IMR-90 (cell line): Measurements from ENCODE around the gene PMM1.

Experiments
- BHLHE40 ChIP-seq: fragments of 150-350 bp; IDR thresholded peaks from 2 replicates; pipeline ENCODE4 v1.6.1; 2016; ENCODE audit warnings: mild to moderate bottlenecking, low read depth, low read length
- CHD1 ChIP-seq: IDR thresholded peaks from 2 replicates; pipeline ENCODE4 v1.6.1; 2012; ENCODE audit warnings: low read depth, low read length, improper control_type of control experiment
- CTCF ChIP-seq: conservative IDR thresholded peaks from 2 replicates; pipeline ENCODE4 v1.5.1; 2012; ENCODE audit warnings: mild to moderate bottlenecking, low read depth, low read length, improper control_type of control experiment
- FOS ChIP-seq: fragments of 150-350 bp; IDR thresholded peaks from 2 replicates; pipeline ENCODE4 v1.6.1; 2016; ENCODE audit warnings: low read depth, low read length
- MXI1 ChIP-seq: IDR thresholded peaks from 2 replicates; pipeline ENCODE4 v1.6.1; 2012; ENCODE audit warnings: low read depth, mild to moderate bottlenecking, low read length, moderate library complexity, borderline replicate concordance
- NFE2L2 ChIP-seq: fragments of 150-350 bp; IDR thresholded peaks from 2 replicates; pipeline ENCODE4 v1.6.1; 2016; ENCODE audit warnings: low read depth, mild to moderate bottlenecking, low read length
- POLR2A ChIP-seq: IDR thresholded peaks from 2 replicates; pipeline ENCODE4 v1.6.1; 2012; ENCODE audit warnings: mild to moderate bottlenecking, low read depth, low read length
- RAD21 ChIP-seq: IDR thresholded peaks from 2 replicates; pipeline ENCODE4 v1.6.1; 2012; ENCODE audit warnings: low read length, improper control_type of control experiment
- RCOR1 ChIP-seq: IDR thresholded peaks from 2 replicates; pipeline ENCODE4 v1.6.1; 2012; ENCODE audit warnings: mild to moderate bottlenecking, low read length, improper control_type of control experiment; ENCODE audit not compliant: insufficient replicate concordance
- RFX5 ChIP-seq: IDR thresholded peaks from 2 replicates; pipeline ENCODE4 v1.8.0; 2012; ENCODE audit warnings: low read depth, mild to moderate bottlenecking, low read length, moderate library complexity
- SMC3 ChIP-seq: fragments of 150-350 bp; IDR thresholded peaks from 2 replicates; pipeline ENCODE4 v1.6.1; 2016; ENCODE audit warnings: low read depth, mild to moderate bottlenecking, antibody characterized with exemption, low read length, moderate library complexity
- USF2 ChIP-seq: fragments of 150-350 bp; IDR thresholded peaks from 2 replicates; pipeline ENCODE4 v1.6.1; 2017; ENCODE audit warnings: mild to moderate bottlenecking, antibody characterized with exemption, low read length, low read depth

GRCh38 chr22:41620589-41621098 lies 31.0 kb upstream of the PMM1 start, which contains the start of gene DESI1:
- TF ChIP-seq CTCF (0 out of 2 replicates have a peak, but pooled peaks have one; percentile 6), RFX5 (no peak), POLR2A (peak; percentile 66), FOS (no peak), RAD21 (no peak), NFE2L2 (no peak), USF2 (no peak), MXI1 (peak; percentile 27; the same call in 1 of the 2 replicates), RCOR1 (no peak), SMC3 (no peak), CHD1 (no peak), BHLHE40 (no peak)
